Endometrium (tissue), 2 donors: ENCODE results near the gene SMAGP.

Experiments
- FAIRE-seq: peaks from 2 replicates; lab custom pipeline; 2012; peaks lifted over from hg19 to GRCh38; lab: Jason Lieb, UNC
- donor health status: control.
- donor health status: control.

Gene SMAGP

GRCh38 chr12:51195841-51196240 is 74.4 kb downstream of the SMAGP start:
- FAIRE-seq = no peak
